NOMO-1 treated with dmso at 0.1 percent for 144 hours (cell line): ENCODE measurements around the gene CLDN7.
"Not testable (repeated sequence)": the region's sequence is repeated elsewhere in the genome, so short reads cannot be mapped to it uniquely, and the experiment has no call there.

Experiments used
- DNase-seq: peaks from one replicate; lab custom pipeline; 2025; ENCODE audit not compliant: unreplicated experiment; lab: John Stamatoyannopoulos, UW

Gene CLDN7

DNA sequence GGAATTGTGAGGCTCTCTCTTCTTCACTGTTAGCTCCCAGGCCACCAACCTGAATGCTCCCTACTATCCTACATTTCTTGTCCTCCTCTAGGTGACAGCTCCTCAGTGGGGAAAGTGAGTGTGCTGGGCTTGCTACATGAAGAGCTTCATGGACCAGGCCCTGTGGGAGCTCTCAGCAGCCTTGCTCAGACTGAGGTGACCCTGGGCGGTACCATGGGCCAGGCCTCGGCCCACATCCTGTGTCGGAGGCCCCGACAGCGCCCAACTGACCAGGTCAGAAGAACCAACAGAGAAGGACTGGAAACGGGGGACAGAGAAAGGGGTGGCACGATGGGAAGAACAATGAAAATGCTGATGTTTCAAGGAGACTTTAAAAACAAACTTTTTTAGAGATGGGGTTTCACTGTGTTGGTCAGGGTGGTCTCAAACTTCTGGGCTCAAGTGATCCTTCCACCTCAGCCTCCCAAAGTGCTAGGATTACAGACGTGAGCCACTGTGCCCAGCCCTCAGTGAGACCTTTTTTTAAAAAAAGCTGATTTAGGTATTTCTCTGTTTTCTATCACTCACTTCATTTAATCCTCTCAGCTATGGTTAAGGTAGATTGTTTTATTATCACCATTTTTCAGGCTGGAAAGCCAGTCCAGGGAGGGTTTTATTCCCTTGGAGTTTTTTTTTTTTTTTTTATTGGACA lies 5.4 kb downstream of the CLDN7 start:
- DNase-seq, result no peak

DNA sequence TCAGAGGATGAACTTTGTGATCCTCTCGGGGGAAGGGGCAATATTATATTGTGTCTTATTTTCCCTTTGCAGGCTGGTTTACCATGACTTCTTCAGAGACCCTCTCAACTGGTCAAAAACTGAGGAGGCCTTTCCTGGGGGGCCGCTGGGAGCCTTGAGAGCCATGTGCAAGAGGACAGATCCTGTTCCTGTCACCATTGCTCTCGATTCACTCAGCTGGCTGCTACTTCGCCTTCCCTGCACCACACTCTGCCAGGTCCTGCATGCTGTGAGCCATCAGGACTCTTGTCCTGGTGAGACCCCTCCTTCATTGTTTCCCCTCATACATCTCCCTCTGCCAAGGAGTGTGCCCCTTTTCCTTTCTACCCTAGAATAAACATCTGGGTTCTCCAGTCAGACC lies 7.8 kb downstream of the CLDN7 start:
- DNase-seq, result no peak

- no peak for DNase-seq
Measured at GRCh38 chr17:7253082-7253481, 9.2 kb downstream of the CLDN7 start.

DNA sequence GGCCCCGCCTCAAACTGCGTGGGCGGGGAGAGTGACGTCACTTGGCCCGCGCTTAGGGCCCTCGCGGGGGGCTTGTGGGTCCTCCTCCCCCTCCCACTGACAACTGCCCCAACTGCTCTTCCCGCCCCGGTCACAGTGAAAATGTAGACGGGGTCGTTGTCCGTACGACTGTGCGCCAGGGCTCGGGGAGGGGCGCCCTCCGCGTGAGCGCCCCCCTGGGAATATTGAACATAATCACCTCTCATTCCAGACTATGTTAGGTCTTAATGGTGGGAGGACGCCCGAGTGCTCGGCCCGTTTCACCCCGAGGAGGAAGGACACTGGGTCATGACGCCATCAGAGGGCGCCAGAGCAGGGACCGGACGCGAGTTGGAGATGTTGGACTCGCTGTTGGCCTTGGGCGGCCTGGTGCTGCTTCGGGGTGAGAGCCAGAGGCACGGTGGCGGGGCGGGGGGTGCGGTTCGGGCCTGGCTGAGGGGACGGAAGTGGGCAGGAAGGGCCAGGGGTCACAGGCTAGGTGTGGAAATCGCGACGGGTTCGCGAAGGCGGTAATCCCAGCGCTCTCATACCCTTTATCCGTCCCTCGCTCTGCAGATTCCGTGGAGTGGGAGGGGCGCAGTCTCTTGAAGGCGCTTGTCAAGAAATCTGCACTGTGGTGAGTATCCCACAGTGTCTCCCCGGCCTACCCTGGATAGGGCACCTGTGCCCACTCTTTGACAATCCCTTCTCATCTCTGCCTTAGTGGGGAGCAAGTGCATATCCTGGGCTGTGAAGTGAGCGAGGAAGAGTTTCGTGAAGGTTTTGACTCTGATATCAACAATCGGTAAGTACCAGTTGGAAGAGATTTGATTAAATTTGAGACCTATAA lies 9.9 kb downstream of the CLDN7 start, which contains the start of gene ELP5:
TSS of gene ELP5 (plus strand) at position 40 of the 868 bp plus-strand sequence. CDS start at position 376, 336 bp downstream.
- peak; percentile 91 for DNase-seq

DNA sequence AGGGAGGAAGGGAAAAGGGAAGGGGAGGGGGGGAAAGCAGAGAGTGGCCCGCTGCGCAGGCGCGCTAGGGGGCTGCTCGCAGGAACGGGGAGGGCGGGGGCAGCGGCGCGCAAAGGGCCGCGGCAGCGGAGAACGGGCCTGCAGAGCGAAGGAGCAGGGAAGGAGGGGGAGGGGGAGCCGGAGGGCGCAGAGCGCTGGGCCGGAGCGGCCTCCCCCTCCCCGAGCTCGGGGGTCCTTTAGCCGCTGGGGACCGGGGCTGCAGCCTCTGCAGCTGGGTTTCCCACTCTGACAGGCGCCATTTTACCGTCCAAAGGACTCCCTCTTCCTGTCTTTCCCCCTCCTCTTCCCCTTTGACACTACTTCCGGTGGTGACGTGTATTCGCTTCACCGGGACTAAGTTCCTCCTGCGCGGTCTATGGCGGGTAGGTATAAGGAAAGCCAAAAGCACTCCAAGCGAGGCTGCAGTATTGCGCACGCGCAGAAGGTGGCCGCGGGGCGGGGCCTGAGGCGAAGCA lies 10.6 kb downstream of the CLDN7 start, which contains the start of gene CTDNEP1:
TSS of gene CTDNEP1 (minus strand) at position 74 of the 515 bp plus-strand sequence. CDS start 438 bp downstream, outside the sequence.
- peak; percentile 97 for DNase-seq

DNA sequence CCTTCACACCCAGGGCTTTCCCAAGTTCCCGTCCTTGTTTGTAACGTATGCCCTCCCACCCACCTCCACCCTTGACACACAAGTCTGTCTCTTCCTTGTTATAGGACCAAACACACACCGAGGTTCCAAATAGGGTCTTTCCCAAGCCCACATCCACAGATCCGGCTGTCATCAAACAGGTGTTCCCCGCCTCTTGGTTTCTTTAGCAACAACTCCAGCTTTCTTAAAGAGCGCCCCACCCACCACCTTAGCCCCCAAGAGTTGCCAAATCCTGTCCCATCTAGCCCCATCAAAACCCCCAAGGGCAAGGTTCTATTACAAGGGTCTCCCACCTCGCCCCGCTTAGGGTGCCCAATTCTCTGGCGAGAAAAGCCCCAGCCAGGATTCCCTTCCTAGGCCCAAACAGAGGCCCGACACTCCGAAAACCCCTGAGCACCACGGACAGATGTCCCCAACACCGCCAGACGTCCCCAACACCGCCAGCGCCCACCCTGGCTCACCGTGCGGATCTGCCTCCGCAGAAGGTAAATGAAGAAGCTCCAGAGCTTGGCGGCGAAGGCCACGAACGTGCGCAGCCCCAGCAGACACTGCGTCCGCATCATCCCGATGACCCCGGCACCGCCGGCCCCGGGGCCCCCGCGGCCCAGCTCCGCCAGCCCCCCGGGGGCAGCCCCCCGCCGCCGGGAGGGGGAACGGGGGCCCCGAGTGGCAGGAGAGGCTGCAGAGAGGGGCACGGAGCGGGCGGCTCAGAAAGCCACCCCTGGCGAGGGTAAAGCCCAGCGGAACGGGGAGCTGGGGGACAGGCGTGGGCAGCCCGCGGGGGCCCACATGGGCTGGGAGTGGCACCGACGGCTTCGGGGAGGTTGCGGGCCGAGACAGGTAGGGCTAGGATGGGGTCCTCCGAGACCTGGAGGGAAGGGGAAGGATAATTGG lies 11.3 kb downstream of the CLDN7 start:
- DNase-seq, result no peak

- peak; percentile 33 for DNase-seq
Measured at GRCh38 chr17:7249830-7250229, 12.4 kb downstream of the CLDN7 start.

- DNase-seq, result no peak
Measured at GRCh38 chr17:7249214-7249613, 13.1 kb downstream of the CLDN7 start.

- DNase-seq, result no peak
Measured at GRCh38 chr17:7248796-7249195, 13.5 kb downstream of the CLDN7 start.

DNA sequence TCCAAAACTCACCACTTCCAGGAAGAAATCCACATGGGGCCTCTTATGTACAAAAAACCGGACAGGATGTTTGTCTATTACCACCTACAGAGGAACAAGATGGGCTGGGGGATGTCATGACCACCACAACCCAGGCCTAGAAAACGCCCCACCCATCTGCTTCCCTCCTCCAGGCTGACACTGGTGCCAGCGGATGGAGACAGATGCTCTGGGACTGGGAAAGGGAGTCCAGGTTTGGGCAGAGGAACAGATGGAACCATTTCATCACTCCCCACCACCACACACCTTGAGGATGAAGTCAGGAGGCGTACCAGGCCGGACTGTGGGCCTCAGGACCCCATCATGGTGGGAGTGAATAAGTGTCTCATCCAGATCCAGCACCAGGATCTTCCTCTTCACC lies 15.5 kb downstream of the CLDN7 start:
- no peak for DNase-seq

- DNase-seq, result not testable (repeated sequence)
Measured at GRCh38 chr17:7243838-7244237, 18.4 kb downstream of the CLDN7 start.

DNA sequence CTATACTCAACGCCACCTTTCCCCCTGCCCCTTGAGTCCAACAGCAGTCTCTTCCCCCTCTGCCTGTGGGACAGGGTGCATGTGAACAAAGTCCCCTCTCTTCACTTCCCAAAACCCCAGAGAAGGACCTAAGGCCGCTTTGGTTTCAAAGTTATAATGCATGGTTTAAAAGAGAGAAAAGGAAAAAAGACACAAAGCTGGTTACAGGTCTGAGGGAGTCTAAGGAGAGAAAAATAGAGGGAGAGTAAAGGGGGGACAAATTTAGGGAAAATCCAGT lies 18.9 kb downstream of the CLDN7 start:
- no peak for DNase-seq

DNA sequence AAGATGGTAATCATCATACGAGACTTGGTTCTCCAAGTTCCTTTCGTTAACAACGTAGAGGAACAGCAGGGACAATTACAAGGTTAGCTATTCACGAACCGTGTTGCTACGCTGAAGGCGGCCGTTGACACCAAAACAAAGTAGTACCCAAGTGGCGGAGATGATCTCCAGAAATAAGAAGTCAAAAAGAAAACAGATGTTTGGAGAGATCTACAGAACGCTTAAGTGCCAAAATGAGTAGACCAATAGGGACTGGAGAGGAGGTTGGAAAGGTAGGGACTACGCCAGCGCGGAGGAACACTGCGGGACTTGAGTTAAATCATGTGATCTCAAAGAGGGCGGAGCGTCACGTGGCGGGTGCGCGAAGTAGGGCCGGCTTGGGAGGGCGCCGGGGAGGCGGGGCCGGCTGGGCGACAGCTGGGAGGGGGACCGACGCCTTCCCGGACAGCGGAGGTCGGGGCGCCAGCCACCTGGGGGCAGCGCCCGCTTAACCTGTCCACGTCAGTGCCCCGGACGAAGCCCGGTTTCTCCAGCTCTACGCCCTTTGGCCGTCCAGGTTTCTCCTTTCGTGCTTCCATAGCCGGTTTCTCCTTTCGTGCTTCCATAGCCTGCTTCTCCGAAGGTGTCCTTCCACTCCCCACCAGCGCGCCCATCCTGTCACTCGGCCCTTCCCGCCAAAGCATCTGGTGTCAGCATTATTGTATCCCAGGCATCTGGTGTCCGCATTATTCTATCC lies 19.4 kb downstream of the CLDN7 start:
- DNase-seq, result peak; percentile 89

DNA sequence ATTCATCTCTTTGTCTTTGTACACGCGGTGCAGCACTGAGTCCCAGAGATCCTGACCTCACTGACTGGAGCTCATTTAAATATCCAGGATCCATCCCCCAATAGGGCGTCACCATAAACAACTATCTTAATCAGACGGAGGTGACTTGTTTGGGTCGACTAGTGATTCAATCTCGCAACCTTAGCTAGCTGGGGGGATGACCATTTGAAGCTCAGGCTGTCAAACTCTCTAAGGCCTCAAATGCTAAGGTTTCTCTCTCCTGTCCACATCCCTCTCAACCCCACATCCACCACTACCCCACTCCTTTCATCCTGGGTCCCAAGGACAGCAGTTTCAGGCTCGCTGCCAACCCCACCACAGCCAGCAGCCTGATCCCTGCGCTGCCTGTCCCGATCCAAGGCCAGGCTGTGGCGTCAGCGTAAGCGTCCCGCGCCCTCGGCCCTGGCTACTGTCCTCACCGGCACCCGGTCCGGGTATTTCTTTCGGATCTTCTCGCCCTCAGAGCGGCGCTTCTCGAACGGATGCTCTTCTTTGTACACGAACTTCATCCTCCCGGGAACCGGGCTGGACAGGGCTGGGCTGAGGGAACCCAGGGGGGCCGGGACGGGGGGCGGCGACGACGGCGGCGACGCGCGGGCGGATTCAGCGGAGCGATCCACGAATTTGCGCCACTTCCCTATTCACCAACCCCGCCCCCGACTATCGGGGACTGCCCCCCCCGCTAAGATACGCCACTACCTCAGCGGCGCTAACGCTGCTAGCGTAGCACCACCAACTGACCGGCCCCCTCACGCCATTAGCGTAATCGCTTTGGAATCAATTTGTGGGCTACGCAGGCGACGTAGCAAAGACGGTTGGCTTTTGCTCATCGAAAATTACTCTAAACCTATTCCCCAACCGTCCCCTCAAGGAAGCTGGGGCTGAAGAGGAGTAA lies 20.2 kb downstream of the CLDN7 start, which contains the start of gene GABARAP:
TSS of gene GABARAP (minus strand) at position 667 of the 934 bp plus-strand sequence. CDS start at position 548, 119 bp downstream.
- DNase-seq, result peak; percentile 47

DNA sequence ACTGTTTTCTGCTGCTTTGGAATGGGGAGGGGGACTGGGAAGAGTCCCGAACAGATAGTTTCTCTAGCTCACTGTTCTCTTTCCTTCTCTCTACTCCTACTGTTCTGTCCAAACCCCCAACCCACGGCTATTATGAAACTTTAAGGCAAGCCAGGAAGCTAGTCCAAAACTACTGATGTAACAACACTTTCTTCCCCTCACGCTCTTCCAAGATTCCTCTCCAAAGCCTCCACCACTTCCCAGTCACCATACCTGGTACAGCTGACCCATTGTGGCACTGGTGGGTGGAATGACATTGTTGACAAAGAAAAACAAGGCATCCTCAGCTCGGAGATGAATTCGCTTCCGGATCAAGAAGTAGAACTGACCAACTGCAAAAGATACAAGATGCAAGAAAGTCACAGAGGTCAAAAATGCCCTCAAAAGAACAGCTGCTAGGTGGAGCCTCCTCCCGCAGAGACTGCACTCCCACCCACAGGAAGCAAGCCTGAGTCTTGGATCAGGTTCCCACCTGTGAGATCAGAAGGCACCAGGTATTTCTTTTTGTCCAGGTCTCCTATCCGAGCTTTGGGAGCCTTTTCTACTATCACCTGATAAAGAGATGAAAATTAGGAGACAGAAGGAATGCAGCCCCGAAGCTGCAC lies 21.1 kb downstream of the CLDN7 start:
- no peak for DNase-seq

DNA sequence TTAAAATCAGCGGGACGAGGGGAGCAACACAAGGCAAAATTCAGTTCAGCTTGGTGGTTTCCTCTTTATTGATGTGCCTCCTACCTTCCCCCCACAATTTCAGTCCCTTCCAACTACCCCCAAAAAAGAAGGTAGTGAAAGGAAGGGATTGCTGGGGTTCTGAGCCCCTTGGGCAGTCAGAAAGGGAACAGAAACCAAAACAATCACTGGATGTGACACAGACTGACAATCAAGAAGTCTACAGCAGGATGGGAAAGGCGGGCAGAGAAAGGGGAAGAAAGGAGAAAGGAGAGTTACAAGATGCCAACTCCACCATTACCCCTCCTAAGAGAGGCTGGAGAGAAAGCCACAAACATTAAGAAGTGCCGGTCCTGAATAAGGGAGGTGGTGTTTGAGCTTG lies 21.9 kb downstream of the CLDN7 start:
- peak; percentile 73 for DNase-seq

- peak; percentile 99 for DNase-seq
Measured at GRCh38 chr17:7239091-7240027, 22.9 kb downstream of the CLDN7 start, which contains the start of gene PHF23. TSS of gene PHF23 (minus strand) at chr17:7239457. CDS start at chr17:7239279, 178 bp downstream.
